Skeletal muscle cell (primary cell): Measurements from ENCODE around the gene SLC38A1.
A peak's percentile ranks its signal among the peaks of the same experiment; 100 is the strongest.
"Not testable (repeated sequence)": the region's sequence is repeated elsewhere in the genome, so short reads cannot be mapped to it uniquely, and the experiment has no call there.

Experiments used
- DNase-seq: peaks from one replicate; pipeline ENCODE4 v3.0.0-alpha.2; 2010; ENCODE audit warnings: low read depth
- H3K4me3 ChIP-seq: 2 replicates; pipeline ENCODE4 v1.5.1; 2011; ENCODE audit warnings: low read depth, mild to moderate bottlenecking, control low read depth, low read length, moderate library complexity

Gene SLC38A1

DNA sequence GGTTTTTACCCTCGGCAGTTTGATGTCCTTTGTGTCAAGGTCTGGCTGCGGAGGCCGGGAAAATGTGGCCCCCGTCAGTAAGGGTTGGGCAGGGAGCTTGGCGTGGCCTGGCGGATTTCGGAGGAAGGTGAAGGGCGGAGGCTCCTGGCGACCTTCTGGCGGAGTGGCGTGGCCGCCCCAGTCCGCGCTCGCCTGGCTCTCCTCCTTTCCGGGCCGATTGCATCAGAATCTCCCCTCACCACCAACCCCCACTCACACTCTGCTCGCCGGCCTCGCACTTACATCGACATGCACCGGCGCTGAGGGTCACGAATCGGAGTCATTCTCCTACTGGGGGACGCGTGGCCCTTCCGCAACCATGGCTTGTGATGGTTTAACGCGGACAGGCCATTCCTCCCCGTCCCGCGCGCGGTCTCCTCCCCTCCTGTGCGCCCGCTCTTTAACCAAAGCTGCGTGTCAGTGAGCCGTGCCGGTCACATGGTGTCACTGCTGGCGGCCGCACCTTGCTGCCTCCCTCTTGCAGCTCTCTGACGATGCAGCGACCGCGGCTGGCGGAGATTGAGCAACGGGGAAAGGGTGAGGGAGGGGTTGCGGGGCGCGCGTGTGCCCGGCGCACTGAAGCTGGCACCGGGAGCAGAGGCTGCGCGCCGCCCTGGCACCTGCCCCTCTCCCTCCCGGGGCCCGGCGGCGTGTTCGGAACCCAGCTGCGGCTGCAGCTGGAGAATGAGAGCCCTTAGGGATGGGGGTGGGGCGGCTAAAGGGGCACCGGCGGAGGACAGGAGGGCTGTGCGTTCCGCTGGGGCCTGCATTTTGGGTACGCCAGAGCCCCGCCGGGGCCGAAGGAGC lies at the start of gene SLC38A1:
TSS of gene SLC38A1 (minus strand) at position 461 of the 846 bp plus-strand sequence. CDS start 29,243 bp downstream, outside the sequence.
- peak within 1 kb of the TSS; percentile 79 for H3K4me3 ChIP-seq

DNA sequence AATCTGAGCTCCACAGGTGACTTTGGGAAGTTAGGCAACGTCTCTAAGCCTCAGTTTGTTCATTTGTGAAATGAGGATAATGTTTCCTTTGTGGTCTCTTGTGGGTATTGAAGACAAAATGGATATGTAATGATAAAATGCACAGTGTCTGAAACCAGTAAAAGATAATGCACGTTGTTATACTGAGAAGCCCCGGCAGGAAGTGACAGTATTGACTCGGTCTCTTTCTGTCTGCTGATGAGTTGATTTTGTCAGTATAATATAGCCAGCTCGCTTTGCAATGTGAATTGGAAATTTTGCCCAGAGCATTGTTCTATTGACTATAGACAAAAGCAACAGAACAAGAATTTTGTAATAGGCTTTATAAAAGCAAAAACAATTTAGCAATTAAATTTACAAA lies 49.2 kb upstream of the SLC38A1 start:
- no peak overlapping the region for H3K4me3 ChIP-seq
- DNase-seq, result no peak

More for the DNA sequence above, at the start of gene SLC38A1:
- no peak for DNase-seq

DNA sequence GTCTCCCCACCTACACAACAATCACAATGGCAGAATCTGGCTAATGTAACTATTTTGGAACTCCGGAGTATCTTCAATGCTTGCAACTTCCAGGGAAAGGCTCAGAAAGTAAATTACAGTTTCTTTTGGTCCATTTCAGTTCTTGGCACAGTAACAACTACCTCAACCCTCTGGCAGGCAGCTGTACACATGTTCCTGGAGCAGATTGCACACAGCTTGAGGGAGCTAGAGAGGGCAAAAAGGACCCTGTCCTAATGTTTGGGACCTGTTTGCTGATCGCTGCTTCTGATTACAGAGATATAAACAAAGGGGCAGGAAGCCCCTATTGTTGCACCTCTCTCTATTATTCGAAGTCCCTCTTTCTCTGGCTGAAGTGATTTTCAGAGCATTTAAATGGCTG lies 35.2 kb upstream of the SLC38A1 start:
- DNase-seq, result no peak
- no peak overlapping the region for H3K4me3 ChIP-seq

DNA sequence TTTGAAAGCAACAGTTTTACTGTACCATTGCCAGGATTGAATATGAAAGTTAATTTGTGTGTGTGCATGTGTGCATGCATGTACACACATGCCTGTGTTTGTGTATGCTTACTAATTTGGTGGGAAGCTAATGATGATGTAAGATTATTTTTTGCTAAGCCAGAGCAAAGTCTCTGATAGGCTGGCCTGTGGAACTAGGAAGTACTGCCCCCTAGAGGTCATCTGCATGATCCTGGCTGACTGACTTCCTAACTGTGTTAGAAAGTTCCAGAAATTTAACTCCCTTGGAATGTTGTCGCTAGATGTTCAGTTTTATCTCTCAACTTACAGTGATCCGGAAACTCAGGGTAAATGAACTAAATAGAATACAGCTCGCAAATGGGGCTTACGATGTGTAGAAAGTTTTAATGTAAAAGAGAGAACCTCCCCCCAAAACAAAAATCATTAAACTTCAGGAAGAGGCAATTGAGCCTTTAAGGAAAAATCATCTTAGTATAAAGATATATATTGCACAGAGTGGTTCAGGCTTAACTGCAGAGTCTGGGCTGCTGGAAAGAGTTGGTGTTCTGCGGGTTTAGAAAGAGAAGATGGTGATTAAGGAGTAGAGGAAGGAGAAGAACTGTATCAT lies 34.3 kb upstream of the SLC38A1 start:
- DNase-seq, result no peak
- H3K4me3 ChIP-seq, result no peak overlapping the region

DNA sequence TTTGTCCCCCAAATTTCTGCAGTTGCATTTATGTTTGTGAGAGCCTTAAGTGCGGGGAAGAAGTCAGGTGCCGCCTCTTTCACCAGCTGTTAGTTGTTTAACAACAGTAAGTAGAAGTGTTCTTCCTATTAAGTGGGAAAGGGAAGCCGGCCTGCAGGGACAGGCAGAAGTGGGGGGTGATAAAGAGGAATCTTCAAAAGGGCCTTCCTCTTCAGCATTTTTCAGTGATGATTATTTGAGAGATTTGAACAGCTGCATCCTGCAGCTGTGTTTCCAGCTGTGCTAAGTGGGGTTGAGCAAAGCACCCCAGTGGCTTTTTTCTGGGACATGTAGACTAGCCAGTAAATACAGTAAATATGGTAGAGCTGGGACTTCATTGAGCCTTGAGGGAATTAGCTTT lies 32.1 kb upstream of the SLC38A1 start:
- H3K4me3 ChIP-seq, result no peak overlapping the region
- DNase-seq, result peak; percentile 39

DNA sequence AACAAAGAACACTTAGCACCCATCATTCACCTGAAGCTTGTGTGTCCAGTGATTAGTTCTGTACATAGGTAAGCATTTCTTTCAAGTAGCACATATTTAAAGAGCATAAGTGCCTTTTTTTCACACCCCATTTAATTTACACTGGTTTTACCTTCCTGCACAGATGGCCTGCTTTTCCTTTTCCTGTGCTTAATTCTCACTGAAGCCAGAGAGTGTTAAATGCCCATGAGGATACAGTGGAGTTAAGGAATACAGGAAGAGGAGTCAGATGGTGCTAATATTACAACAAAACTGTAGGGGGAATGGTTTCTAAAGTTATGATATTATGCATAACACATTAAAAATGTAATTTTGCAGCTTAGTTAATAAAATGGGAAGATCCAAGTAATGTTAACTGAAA lies 31.0 kb upstream of the SLC38A1 start:
- DNase-seq, result no peak
- no peak overlapping the region for H3K4me3 ChIP-seq

DNA sequence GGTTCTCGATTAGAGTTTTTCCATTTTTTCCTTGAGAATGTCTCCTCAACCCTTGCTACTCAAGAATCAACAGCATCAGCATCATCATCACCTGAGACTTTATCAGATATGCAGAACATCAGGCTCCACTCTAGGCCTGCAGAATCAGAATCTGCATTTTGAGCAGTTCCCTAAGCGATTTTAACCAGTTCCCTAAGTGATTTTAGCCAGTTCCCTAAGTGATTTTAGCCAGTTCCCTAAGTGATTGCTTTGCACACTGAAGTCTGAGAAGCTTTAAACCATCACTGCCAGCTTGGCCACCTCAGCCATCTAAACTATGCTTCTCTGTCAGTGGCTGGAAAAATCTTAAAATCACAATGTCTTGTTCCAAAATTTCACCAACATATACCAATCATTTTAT lies 29.4 kb upstream of the SLC38A1 start:
- DNase-seq, result no peak
- H3K4me3 ChIP-seq, result no peak overlapping the region

DNA sequence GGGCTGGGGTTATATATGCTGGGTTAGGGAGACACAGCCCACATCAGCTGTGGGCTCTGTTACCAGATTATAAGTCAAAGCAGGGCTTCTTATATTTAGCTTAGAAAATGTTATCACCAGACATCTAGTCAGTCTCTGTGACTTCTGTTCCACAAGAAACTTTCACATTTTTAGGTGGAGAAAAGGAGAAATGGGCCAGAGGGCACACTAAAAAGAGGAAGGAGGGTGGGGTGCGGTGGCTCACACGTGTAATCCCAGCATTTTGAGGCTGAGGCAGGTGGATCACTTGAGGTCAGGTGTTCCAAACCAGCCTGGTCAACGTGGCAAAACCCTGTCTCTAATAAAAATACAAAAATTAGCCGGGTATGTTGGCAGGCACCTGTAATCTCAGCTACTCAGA lies 28.0 kb upstream of the SLC38A1 start:
- DNase-seq, result no peak
- H3K4me3 ChIP-seq, result no peak overlapping the region

DNA sequence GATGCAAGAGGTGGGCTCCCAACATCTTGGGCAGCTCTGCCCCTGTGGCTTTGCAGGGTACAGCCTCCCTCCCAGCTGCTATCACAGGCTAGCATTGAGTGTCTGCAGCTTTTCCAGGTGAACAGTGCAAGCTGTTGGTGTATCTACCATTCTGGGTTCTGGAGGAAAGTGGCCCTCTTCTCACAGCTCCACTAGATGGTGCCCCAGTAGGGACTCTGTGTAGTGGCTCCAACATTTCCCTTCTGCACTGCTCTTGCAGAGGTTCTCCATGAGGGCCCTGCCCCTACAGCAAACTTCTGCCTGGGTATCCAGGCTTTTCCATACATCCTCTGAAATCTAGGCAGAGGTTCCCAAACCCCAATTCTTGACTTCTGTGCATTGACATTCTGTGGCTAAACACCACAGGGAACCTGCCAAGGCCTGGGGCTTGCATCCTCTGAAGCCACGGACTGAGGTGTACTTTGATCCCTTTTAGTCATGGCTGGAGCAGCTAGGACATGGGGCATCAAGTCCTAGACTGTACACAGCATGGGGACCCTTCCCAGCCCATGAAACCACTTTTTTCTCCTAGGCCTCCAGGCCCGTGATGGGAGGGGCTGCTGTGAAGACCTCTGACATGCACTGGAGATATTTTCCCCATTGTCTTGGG lies 24.0 kb upstream of the SLC38A1 start:
- no peak for DNase-seq

DNA sequence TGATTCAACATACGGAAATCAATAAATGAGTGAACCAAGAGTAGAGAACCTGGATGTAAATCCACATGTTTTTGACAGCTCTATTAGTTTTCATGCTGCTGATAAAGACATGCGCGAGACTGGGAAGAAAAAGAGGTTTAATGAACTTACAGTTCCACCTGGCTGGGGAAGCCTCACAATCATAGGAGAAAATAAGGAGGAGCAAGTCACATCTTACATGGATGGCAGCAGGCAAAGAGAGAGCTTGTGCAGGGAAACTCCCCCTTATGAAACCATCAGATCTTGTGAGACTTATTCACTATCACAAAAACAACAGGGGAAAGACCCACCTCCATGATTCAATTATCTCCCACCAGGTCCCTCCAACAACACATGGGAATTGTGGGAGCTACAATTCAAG lies 23.1 kb upstream of the SLC38A1 start:
- not testable (repeated sequence) for H3K4me3 ChIP-seq, DNase-seq

More for the DNA sequence above, 24.0 kb upstream of the SLC38A1 start:
- no peak overlapping the region for H3K4me3 ChIP-seq

DNA sequence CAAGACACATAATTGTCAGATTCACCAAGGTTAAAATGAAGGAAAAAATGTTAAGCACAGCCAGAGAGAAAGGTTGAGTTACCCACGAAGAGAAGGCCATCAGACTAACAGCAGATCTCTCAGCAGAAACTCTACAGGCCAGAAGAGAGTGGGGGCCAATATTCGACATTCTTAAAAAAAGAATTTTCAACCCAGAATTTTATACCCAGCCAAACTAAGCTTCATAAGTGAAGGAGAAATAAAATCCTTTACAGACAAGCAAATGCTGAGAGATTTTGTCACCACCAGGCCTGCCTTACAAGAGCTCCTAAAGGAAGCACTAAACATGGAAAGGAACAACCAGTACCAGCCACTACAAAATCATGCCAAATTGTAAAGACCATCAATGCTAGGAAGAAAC lies 16.3 kb upstream of the SLC38A1 start:
- DNase-seq, H3K4me3 ChIP-seq: not testable (repeated sequence)

DNA sequence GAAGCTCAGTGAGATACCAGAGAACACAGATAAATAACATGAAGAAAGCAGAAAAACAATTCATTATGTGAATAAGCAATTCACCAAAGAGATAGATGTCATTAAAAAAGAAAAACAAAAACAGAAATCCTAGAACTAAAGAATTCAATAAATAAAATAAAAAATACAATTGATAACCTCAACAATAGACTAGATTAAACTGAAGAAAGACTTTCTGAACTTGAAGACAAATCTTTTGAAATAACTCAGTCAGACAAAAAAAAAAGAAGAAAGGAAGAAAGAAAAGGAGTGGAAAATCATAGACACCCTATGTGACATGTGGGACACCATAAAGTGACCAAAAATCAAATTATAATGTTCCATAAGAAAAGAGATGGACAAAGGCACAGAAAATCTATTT lies 14.0 kb upstream of the SLC38A1 start:
- no peak overlapping the region for H3K4me3 ChIP-seq
- no peak for DNase-seq

DNA sequence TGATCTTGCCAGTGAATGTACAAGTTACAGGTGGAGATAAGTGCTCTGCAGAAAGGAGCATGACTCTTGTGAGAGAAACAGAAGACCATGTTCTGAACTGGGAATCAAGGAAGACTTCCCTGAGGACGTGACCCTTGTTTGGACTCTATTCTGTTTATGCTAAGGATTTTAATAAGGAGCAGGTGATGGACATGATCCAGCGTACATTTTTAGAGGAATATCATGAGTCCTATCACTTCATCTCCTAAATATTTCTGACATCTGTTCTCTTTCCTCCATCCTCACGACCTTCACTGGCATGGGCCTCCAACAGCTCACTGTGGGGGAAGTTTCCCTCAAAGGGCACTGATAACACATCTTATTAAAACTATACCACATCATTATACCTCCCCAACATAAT lies 7.9 kb upstream of the SLC38A1 start:
- no peak overlapping the region for H3K4me3 ChIP-seq
- no peak for DNase-seq

DNA sequence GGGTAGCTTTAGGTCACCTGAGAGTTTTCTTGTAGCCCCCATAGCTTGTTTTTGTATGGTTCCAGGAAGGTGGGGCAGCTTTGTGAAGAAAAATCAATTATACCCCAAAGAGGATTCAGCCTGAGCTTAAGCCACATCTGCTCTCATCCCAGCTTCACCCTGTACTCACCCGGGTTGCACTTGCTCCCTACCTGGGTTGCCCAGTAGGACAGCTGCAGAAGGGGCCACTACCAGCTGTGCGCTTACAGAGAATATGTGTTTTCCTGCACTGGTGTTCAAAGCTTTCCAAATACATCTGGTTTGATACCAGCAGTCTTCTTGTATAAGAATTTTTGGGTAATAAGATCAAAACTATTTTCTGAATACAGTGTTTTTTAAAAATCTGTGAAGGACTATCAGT lies 3.0 kb upstream of the SLC38A1 start:
- H3K4me3 ChIP-seq, result no peak overlapping the region

DNA sequence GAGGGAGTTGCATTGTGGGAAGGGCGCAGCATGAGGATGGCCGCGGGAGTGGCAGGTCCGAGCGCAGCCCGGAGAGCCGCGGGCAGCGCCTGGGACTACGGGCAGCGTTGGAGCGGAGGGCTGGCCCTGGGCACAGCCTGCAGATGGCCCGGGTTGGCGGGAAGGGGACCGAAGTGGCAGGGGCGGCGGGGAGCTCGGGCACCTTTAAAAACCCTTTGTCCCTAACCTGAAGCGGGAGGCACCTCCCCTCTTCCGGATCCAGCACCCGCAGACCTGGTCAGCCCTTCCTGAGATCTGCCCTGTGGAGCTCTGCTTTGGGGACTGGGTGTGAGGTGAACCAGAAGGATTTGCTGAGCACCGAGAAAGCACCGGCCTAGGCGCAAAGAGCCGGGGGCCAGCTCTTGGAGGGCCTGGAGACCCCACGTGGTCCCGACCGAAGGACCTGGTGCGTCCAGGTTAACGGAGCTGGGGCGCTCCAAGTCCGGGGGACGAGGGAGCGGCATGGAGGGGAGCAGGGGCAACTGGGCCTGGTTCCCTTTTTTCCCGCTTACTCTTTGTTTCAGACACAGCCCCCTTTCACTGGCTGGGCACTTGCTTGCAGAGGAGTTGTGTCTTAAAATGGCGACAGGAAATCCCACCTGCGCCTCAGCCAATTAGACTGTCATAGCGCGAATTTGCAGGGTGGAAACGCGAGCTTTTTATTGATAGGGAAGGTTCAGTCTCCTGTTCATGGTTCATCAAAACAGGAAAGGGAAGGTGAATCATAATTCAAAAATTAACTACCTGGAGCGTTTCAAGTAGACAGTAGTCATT lies 792 bp upstream of the SLC38A1 start:
- H3K4me3 ChIP-seq, result peak overlapping the region; percentile 79
- no peak for DNase-seq

More for the DNA sequence above, 3.0 kb upstream of the SLC38A1 start:
- no peak for DNase-seq

DNA sequence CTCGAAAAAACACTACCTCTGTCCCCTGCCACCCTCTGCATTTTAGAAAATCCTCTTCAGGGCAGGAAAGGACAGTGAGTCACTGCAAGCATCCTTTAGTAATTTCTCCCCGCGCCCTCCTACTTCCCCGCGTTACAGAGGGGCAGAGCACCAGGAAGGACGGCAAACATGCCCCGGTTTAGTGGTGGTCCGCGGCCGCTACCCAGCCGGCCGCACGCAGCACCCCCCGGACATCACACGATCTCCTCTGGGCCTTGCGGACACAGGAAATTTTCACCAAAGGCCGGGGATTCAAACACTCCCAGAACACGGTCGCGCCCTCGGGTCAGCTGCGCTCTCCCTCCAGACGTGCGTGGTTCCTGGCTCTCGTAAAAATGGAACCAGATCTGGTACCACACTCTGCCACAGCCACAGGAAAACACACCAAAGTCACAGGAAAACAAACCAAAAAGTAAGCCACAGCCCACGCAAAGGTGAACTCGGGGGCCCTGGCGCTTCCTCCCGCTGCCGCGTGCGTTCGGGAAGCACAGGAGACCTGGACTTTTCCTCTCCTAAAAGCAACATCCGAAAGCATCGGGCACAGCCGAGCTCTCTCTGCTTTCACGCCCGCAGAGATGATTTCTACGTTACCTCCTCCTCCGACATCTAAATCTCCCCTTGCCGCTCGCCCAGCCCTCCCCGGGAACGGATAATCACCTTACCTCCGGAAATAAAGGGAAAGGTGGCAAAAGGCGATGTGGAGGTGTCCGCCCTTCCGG lies 839 bp downstream of the SLC38A1 start:
- DNase-seq, result no peak
- peak overlapping the region; percentile 79 for H3K4me3 ChIP-seq

DNA sequence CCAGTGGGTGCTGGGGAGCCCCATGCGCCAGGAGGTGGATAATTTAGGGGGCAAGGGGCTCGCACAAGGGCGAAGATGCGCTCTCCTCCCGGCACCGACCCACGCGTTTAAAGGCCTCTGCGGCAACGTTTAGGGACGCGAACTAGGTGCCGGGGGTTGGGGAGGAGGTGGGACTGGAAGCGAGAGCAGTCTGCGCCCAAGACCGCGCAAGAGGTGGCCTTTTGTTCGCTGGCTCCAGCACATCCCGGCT lies 1.3 kb downstream of the SLC38A1 start:
- no peak for DNase-seq
- peak overlapping the region; percentile 79 for H3K4me3 ChIP-seq

DNA sequence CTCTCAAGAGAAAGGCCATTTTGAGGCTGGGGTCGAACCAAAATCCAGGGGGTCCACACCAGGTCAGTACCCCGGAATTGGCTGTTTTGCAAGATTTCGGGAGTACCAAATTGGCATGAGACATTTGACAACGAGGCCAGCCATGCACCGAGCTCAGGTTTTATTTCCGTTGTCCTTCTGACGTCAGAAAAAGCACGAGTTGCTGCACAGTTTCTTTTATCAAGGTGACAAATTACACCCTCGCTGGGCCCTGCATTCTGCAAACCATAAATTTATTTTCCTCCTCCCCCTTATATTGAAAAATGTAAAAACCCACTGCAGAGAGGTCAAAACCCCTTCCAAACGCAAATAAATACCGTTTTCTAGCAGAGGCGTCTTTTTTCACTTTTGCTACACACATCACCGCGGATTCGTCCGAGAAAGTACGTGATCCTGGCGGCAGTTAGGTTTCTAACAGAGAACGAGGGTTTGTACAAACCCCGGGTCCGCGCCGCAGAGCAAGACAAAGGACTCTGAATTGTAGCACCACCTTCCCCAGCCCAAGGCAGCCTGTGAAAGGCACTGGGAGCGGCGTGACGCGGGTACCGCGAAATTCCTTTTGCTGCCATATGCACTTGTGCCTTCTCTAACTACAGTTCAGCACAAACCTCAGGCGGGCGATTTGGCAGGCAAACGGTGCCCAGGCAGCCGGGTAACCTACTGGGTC lies 1.8 kb downstream of the SLC38A1 start:
- no peak for DNase-seq
- H3K4me3 ChIP-seq, result peak overlapping the region; percentile 79

DNA sequence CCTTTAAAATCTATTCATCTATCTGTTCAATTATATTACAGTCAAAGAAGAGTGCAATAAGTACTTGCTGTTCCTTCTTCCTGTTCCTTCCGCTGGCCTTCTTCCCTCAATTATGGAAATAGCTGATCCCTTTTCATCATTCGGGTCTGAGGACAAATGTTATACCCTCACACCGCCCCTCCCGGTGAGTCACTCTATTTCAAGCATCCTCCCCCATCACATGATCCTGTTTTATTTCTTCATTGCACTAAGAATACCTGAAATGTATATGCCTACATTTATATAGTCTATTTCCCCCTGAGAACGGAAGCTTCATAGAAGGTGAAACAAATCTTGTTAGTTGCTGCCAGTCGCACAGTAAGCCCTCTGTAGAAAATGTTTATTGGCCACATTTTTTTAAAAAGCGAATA lies 2.5 kb downstream of the SLC38A1 start:
- DNase-seq, result peak; percentile 43
- H3K4me3 ChIP-seq, result peak overlapping the region; percentile 79
